GM12878 (cell line): Measurements from ENCODE around the gene CD84. TPM values are rescaled to one million over a fixed set of nuclear protein-coding genes. Genes with fewer than 3 reads are reported as not detected.

Experiments
- CHD4 ChIP-seq: fragments of 200-600 bp; sonication (generic); IDR thresholded peaks from 2 replicates; pipeline ENCODE4 v1.6.1; 2016; ENCODE audit warnings: mild to moderate bottlenecking
- SIX5 ChIP-seq: IDR thresholded peaks from 2 replicates; pipeline ENCODE4 v1.6.1; 2011; ENCODE audit warnings: mild to moderate bottlenecking, low read depth, low read length, moderate library complexity; ENCODE audit not compliant: severe bottlenecking
- SREBF1 ChIP-seq: IDR thresholded peaks from 2 replicates; pipeline ENCODE4 v1.6.1; 2012; ENCODE audit warnings: mild to moderate bottlenecking, low read length
- SUPT20H ChIP-seq: IDR thresholded peaks from 2 replicates; pipeline ENCODE4 v1.6.1; 2011; ENCODE audit warnings: low read depth, mild to moderate bottlenecking, low read length, moderate library complexity, borderline replicate concordance; ENCODE audit not compliant: control insufficient read depth
- ZNF207 ChIP-seq: fragments of 450-650 bp; IDR thresholded peaks from 2 replicates; pipeline ENCODE4 v1.6.1; 2014; ENCODE audit warnings: antibody characterized with exemption, mild to moderate bottlenecking, borderline replicate concordance
- polyA plus RNA-seq, 11 experiments: library from polyadenylated mRNA; depleted of rRNA in 4 of 11; unstranded in 6 of 11; stranded (reverse) in 5 of 11; fragments of >200 nt; fragmentation: Nextera tagmentation in 4 of 11; fragmentation: Illumina TruSeq in 1 of 11; extraction: Ambion mirVana in 4 of 11; extraction: Trizol in 1 of 11; gene quantifications; 1 replicate in 1 of 11; 2 replicates in 10 of 11; pipeline versions ENCODE4 v1.2.1 to v1.2.3, GENCODE V29; 2011 to 2016; ENCODE audit warnings: inconsistent platforms in 2 of 11, missing spikeins in 2 of 11, low read depth in 1 of 11
- total RNA-seq, 4 experiments: library from RNA; depleted of rRNA in 3 of 4; stranded (reverse); fragments of >200 nt in 3 of 4; fragmentation: Illumina TruSeq in 1 of 4; extraction: Trizol in 1 of 4; gene quantifications; 2 replicates each; pipeline versions ENCODE4 v1.2.1 to v1.2.3, GENCODE V29; 2013 to 2021
- TF ChIP-seq, protein P1 (sequence below): IDR thresholded peaks from 2 replicates; pipeline ENCODE4 v1.6.1; 2012; ENCODE audit warnings: improper control_type of control experiment, low read depth, low read length; ENCODE audit not compliant: insufficient replicate concordance
- TF ChIP-seq, protein P2 (sequence below): fragments of 450-650 bp; IDR thresholded peaks from 2 replicates; pipeline ENCODE4 v1.6.1; 2017; ENCODE audit warnings: mild to moderate bottlenecking, moderate library complexity
- TF ChIP-seq, protein P3 (sequence below): fragments of 150-350 bp; IDR thresholded peaks from 2 replicates; pipeline ENCODE4 v1.6.1; 2016; ENCODE audit warnings: low read depth, low read length

The CD84 gene
- total and polyA plus RNA-seq, 10 of the 15 experiments (the other 5 are each of a cell fraction or from before 2014, with no cell fraction given) = 3.4 to 20.3 (median 11.7) TPM

DNA sequence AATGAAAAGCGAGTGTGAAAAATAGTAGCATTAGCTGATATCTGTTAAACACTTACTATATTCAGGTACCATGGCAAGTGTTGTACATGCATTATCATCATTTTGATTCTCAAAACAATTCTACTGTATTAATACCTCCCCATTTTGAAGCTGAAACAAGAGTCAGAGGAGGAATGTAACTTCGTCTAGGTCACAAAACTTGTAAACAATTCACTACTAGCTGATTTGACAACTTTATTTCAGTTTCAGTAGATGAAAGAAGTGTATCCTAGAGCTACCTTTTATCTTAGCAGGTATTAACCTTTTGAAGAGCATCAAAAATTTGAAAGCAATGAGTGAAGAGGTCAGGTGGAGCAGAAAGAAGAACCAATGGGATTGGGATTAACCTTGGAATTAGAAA, 1.6 kb downstream of the CD84 start (continued):
- TF ChIP-seq, protein P1, sequence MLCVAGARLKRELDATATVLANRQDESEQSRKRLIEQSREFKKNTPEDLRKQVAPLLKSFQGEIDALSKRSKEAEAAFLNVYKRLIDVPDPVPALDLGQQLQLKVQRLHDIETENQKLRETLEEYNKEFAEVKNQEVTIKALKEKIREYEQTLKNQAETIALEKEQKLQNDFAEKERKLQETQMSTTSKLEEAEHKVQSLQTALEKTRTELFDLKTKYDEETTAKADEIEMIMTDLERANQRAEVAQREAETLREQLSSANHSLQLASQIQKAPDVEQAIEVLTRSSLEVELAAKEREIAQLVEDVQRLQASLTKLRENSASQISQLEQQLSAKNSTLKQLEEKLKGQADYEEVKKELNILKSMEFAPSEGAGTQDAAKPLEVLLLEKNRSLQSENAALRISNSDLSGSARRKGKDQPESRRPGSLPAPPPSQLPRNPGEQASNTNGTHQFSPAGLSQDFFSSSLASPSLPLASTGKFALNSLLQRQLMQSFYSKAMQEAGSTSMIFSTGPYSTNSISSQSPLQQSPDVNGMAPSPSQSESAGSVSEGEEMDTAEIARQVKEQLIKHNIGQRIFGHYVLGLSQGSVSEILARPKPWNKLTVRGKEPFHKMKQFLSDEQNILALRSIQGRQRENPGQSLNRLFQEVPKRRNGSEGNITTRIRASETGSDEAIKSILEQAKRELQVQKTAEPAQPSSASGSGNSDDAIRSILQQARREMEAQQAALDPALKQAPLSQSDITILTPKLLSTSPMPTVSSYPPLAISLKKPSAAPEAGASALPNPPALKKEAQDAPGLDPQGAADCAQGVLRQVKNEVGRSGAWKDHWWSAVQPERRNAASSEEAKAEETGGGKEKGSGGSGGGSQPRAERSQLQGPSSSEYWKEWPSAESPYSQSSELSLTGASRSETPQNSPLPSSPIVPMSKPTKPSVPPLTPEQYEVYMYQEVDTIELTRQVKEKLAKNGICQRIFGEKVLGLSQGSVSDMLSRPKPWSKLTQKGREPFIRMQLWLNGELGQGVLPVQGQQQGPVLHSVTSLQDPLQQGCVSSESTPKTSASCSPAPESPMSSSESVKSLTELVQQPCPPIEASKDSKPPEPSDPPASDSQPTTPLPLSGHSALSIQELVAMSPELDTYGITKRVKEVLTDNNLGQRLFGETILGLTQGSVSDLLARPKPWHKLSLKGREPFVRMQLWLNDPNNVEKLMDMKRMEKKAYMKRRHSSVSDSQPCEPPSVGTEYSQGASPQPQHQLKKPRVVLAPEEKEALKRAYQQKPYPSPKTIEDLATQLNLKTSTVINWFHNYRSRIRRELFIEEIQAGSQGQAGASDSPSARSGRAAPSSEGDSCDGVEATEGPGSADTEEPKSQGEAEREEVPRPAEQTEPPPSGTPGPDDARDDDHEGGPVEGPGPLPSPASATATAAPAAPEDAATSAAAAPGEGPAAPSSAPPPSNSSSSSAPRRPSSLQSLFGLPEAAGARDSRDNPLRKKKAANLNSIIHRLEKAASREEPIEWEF = no peak
- TF ChIP-seq, protein P2, sequence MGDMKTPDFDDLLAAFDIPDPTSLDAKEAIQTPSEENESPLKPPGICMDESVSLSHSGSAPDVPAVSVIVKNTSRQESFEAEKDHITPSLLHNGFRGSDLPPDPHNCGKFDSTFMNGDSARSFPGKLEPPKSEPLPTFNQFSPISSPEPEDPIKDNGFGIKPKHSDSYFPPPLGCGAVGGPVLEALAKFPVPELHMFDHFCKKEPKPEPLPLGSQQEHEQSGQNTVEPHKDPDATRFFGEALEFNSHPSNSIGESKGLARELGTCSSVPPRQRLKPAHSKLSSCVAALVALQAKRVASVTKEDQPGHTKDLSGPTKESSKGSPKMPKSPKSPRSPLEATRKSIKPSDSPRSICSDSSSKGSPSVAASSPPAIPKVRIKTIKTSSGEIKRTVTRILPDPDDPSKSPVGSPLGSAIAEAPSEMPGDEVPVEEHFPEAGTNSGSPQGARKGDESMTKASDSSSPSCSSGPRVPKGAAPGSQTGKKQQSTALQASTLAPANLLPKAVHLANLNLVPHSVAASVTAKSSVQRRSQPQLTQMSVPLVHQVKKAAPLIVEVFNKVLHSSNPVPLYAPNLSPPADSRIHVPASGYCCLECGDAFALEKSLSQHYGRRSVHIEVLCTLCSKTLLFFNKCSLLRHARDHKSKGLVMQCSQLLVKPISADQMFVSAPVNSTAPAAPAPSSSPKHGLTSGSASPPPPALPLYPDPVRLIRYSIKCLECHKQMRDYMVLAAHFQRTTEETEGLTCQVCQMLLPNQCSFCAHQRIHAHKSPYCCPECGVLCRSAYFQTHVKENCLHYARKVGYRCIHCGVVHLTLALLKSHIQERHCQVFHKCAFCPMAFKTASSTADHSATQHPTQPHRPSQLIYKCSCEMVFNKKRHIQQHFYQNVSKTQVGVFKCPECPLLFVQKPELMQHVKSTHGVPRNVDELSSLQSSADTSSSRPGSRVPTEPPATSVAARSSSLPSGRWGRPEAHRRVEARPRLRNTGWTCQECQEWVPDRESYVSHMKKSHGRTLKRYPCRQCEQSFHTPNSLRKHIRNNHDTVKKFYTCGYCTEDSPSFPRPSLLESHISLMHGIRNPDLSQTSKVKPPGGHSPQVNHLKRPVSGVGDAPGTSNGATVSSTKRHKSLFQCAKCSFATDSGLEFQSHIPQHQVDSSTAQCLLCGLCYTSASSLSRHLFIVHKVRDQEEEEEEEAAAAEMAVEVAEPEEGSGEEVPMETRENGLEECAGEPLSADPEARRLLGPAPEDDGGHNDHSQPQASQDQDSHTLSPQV = no peak
- TF ChIP-seq CHD4 (no peak), SUPT20H (no peak), SREBF1 (no peak), ZNF207 (no peak), SIX5 (no peak)
- TF ChIP-seq, protein P3, sequence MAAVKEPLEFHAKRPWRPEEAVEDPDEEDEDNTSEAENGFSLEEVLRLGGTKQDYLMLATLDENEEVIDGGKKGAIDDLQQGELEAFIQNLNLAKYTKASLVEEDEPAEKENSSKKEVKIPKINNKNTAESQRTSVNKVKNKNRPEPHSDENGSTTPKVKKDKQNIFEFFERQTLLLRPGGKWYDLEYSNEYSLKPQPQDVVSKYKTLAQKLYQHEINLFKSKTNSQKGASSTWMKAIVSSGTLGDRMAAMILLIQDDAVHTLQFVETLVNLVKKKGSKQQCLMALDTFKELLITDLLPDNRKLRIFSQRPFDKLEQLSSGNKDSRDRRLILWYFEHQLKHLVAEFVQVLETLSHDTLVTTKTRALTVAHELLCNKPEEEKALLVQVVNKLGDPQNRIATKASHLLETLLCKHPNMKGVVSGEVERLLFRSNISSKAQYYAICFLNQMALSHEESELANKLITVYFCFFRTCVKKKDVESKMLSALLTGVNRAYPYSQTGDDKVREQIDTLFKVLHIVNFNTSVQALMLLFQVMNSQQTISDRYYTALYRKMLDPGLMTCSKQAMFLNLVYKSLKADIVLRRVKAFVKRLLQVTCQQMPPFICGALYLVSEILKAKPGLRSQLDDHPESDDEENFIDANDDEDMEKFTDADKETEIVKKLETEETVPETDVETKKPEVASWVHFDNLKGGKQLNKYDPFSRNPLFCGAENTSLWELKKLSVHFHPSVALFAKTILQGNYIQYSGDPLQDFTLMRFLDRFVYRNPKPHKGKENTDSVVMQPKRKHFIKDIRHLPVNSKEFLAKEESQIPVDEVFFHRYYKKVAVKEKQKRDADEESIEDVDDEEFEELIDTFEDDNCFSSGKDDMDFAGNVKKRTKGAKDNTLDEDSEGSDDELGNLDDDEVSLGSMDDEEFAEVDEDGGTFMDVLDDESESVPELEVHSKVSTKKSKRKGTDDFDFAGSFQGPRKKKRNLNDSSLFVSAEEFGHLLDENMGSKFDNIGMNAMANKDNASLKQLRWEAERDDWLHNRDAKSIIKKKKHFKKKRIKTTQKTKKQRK = no peak
